Measurements from ENCODE around the gene FZD10. TPM values are rescaled to one million over a fixed set of nuclear protein-coding genes. Genes with fewer than 3 reads are reported as not detected.

FZD10 gene
- total RNA-seq, 1 donor = not detected

DNA sequence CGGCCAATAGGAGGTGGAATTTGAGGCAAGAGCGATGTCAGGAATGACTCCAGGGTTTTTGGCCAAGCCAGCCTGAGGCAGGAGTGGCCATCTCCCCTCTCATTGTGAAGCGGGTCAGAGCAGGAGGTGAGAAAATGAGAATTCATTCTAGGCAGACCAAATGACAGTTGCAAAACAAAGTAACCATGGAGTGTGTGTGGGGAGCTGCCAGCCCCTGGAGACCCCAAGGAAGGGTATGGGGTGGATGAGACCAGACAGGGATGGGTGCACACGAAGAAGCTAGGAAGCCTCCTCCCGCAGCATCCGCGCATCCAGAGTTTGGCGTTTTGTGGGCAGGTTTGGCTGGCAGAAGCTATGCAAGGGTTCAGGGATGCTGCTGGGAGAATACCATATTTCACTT lies 38.8 kb downstream of the FZD10 start:
- no peak for DNase-seq (ENCODE audit: low read depth)
- TF ChIP-seq, protein P1, sequence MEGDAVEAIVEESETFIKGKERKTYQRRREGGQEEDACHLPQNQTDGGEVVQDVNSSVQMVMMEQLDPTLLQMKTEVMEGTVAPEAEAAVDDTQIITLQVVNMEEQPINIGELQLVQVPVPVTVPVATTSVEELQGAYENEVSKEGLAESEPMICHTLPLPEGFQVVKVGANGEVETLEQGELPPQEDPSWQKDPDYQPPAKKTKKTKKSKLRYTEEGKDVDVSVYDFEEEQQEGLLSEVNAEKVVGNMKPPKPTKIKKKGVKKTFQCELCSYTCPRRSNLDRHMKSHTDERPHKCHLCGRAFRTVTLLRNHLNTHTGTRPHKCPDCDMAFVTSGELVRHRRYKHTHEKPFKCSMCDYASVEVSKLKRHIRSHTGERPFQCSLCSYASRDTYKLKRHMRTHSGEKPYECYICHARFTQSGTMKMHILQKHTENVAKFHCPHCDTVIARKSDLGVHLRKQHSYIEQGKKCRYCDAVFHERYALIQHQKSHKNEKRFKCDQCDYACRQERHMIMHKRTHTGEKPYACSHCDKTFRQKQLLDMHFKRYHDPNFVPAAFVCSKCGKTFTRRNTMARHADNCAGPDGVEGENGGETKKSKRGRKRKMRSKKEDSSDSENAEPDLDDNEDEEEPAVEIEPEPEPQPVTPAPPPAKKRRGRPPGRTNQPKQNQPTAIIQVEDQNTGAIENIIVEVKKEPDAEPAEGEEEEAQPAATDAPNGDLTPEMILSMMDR (IDR thresholded peaks at IDR 0.05; ENCODE audit: insufficient read depth, low read depth, low read length) = no peak

DNA sequence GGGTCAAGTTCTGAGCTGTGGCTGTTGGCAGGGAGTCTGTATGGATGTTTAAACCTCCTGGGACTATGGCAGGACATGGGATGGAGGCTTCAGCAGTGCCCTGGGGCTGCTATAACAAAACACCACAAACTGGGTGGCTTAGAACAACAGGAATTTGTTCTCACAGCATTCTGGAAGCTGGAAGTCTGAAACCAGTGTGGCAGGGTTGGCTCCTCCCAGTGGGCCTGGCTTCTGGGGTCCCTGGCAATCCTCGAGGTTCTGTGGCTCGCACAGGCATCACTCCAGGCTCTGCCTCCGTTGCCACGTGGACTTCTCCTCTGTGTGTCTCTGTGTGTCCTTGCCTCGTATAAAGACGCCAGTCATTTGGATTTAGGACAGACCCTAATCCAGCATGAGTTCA lies 39.9 kb downstream of the FZD10 start:
- H3K4me3 ChIP-seq (ENCODE audit: low read depth, low read length) = no peak overlapping the region
- DNase-seq (ENCODE audit: low read depth) = no peak
- TF ChIP-seq, protein P1 (IDR thresholded peaks at IDR 0.05; ENCODE audit: insufficient read depth, low read depth, low read length) = no peak

More for the DNA sequence above, 38.8 kb downstream of the FZD10 start:
- H3K4me3 ChIP-seq (ENCODE audit: low read depth, low read length) = no peak overlapping the region

DNA sequence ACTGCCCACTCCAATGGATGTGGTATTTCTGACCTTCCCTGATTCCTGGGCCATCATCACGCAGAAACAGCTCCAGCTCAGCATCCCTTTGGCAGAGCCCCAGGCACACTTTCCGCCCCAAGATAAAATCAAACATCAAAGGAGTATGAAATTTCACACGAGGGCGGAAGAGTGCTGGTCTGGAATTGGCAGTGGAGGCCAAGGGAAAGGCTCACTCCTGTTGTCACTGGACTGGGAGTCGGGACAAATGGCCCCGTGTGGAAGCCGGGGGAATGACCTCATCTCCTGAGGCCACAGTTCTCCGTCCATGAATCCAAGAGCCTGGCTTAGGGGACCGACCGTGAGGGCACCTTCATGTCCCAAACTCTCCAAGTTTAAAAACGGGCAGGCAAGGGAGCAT lies 40.9 kb downstream of the FZD10 start:
- DNase-seq (ENCODE audit: low read depth) = no peak
- TF ChIP-seq, protein P1 (IDR thresholded peaks at IDR 0.05; ENCODE audit: insufficient read depth, low read depth, low read length) = no peak
- H3K4me3 ChIP-seq (ENCODE audit: low read depth, low read length) = no peak overlapping the region

DNA sequence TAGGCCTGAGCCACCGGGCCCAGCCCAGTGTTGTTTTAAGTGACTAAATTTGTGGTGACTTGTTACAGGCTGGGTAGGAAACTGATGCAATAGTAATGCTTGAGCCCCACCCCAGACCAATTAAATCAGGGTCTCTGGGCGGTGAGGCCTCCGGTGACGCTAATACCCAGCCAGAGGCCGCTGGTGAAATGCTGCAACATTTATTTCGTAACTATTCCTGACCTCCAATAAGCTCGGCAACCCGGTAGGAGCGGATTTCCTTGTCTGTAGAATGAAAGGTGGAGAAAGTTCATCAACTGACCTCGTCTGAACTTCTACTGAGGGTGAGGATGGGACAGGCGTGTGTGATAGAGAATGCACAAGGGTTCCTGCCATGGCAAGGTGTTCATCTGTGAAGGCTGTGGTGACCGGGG lies 42.3 kb downstream of the FZD10 start:
- no peak overlapping the region for H3K4me3 ChIP-seq (ENCODE audit: low read depth, low read length)
- TF ChIP-seq, protein P1 (IDR thresholded peaks at IDR 0.05; ENCODE audit: insufficient read depth, low read depth, low read length) = no peak
- no peak for DNase-seq (ENCODE audit: low read depth)

- no peak for DNase-seq (ENCODE audit: low read depth)
- H3K4me3 ChIP-seq (ENCODE audit: low read depth, low read length) = no peak overlapping the region
- TF ChIP-seq, protein P1 (IDR thresholded peaks at IDR 0.05; ENCODE audit: insufficient read depth, low read depth, low read length) = no peak
Observed at GRCh38 chr12:130205495-130205894, 43.2 kb downstream of the FZD10 start.

DNA sequence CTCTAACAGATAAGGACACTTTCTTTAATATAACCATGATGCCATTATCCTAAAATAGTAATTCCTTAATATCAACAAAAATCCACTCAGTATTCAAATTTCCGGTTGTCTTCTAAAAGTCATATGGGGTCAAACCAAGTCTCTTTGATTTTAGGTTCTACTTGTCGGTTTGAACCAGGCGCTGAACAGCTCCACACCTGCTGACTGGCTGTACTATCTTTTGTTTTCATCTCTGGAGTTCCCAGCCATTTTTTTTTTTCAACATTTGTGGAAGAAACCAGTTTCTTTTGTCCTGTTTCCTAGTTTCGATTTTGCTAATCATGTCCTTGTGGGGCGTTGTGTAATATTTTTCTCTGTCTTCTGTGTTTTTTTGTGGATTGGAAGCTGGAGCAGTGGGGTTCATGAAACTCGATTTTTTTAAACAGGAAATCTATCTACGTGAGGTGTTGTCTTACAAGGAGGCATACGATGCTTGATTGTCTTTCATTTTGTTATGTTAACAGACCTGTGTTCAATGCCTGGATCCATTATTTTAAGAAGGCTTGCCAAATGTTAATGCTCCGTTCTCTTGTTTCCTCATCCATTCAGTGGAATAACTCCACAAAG lies 50.2 kb downstream of the FZD10 start:
- no peak overlapping the region for H3K4me3 ChIP-seq (ENCODE audit: low read depth, low read length)
- TF ChIP-seq, protein P1 (IDR thresholded peaks at IDR 0.05; ENCODE audit: insufficient read depth, low read depth, low read length) = no peak
- no peak for DNase-seq (ENCODE audit: low read depth)

DNA sequence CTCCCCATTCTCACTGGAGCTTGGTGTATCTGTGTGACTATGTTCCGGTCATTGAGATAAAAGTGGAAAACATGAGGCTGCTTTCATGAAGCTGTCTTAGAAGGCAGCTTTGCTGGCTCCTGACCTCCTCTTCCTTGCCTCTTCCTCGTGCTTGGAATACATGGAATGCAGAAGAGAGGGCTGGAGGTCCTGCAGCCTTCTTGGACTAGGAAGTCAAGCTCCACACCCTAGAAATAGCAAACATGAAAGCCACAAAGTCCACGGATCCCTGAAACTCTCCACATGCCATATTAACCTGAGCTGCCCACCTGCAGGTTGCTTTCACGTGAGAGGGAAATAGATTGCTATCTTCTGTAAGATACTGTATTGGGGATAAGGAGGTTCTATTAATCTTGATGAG lies 51.0 kb downstream of the FZD10 start:
- TF ChIP-seq, protein P1 (IDR thresholded peaks at IDR 0.05; ENCODE audit: insufficient read depth, low read depth, low read length) = no peak
- no peak overlapping the region for H3K4me3 ChIP-seq (ENCODE audit: low read depth, low read length)
- DNase-seq (ENCODE audit: low read depth) = no peak
